GM19463 (cell line): ENCODE data around the gene MPI.
"Not testable (repeated sequence)": the region's sequence is repeated elsewhere in the genome, so short reads cannot be mapped to it uniquely, and the experiment has no call there.

Source experiments
- ATAC-seq: cut with Tn5 transposase; IDR thresholded peaks from one replicate; pipeline ENCODE4 v1.9.1; 2021; ENCODE audit warnings: mild to moderate bottlenecking, moderate library complexity; ENCODE audit not compliant: unreplicated experiment

Gene MPI

GRCh38 chr15:74924525-74924924, 34.7 kb downstream of the MPI start:
- no peak for ATAC-seq

DNA sequence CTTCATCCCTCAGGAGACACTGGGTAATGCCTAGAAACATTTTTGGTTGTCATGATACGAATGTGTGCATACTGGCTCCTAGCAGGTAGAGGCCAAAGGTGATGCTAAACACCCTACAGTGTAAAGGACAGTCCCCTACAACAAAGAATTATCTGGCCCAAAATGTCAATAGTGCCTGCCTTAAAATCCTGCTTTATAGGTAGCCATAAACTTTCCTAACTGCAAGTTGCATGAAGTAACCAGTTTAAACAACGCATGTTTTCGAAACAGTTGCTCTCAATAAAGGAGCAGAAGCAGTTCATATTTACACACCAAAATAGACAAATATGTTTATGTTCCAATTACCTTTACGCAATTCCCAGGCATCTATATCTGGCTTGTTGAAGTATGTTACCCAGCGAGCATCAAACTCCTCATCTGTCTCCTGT, 38.9 kb downstream of the MPI start:
- ATAC-seq = no peak

DNA sequence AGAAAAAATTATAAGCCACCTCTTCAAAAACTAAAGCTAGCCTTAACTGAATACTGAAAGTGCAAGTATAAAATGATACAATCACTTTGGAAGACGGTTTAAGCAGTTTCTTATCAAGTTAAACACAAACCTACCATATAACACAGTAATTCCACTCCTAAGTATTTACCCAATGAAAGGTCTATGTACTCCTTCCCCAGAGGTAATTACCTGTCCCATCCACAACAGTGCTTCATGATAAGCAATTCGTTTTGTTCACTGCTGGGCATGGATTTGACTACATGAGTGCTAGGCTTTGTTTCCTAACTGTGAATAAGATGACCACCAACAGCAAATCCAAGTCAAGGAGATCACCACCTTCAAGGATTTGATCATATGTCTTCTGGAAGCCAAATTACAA, 43.7 kb downstream of the MPI start:
- ATAC-seq = no peak

DNA sequence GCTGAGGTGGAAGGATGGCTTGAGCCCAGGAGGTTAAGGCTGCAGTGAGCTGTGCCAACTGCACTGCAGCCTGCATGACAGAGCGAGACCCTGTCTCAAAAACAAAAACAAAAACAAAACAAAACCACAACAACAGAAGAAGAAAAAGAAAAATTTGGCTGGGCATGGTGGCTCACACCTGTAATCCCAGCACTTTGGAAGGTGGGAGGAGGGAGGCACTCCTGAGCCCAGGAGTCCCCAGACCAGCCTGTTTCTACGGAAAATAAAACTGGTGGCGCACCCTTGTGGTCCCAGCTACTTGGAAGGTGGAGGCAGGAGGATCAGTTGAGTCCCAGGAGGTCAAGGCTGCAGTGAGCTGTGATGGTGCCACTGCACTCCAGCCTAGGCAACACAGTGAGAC, 45.4 kb downstream of the MPI start:
- ATAC-seq = not testable (repeated sequence)

- no peak for ATAC-seq
Measured at GRCh38 chr15:74937272-74937589, 47.4 kb downstream of the MPI start.

DNA sequence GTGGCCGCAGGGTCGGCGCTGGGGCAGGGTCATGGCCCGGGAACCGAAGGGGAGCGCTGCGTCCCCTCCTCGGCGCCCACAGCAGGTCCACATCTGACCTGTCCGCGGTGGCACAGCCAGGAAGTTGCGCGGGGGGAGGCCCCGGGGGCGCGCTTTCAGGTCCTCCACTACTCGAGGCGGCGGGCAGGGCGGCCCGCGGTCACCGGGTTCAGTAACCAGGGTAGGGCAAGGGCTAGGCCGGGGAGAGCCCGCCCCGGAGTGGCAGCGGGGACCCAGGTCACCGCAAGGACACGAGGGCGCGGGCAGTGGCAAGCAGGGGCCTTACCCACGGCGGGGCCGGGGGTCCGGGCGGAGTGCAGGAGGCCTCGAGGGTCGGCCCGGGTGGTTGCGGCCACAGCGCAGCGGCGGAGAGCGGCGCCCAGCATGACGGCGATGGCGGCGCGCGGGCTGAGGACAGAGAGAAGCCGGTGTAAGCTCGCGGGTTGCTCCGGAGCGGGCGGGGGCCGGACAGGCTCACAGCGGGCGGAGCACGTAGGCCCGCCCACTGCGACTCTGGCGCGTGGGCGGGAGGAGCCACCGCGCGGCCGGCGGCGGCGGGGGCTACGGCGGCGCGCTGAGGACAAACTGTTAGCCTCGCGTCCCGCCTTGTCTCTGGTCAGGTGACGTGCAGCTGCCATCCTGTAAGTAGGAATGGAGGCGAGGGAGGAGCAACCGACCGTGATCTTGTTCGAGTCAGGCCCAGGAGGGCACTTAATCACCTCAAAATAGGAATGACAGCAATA, 47.9 kb downstream of the MPI start, which contains the start of gene COX5A:
Gene COX5A, minus strand, starts transcription at position 484 of the 782 bp plus-strand sequence. Its CDS starts 59 bp downstream, at position 425.
- ATAC-seq = peak; percentile 89

GRCh38 chr15:74950078-74950908, 60.5 kb downstream of the MPI start:
- no peak for ATAC-seq

- no peak for ATAC-seq
Measured at GRCh38 chr15:74951006-74951405, 61.2 kb downstream of the MPI start.
